HG03558 (cell line): ENCODE data around the gene POLR1D.
"Not testable (repeated sequence)": the region's sequence is repeated elsewhere in the genome, so short reads cannot be mapped to it uniquely, and the experiment has no call there.

Experiments
- ATAC-seq: cut with Tn5 transposase; IDR thresholded peaks from one replicate; pipeline ENCODE4 v1.9.1; 2021; ENCODE audit warnings: moderate number of reproducible peaks; ENCODE audit not compliant: unreplicated experiment; ENCODE audit errors: extremely low read depth

The POLR1D gene

GRCh38 chr13:27613628-27614027 is 8.1 kb upstream of the POLR1D start:
- ATAC-seq: no peak

- ATAC-seq: no peak
Observed at GRCh38 chr13:27617881-27618321, 3.8 kb upstream of the POLR1D start.

- no peak for ATAC-seq
Observed at GRCh38 chr13:27619093-27619727, 2.5 kb upstream of the POLR1D start.

GRCh38 chr13:27619728-27620376 is 1.8 kb upstream of the POLR1D start:
- ATAC-seq: peak; percentile 25

GRCh38 chr13:27620377-27621115 is 1.1 kb upstream of the POLR1D start, which contains the start of gene LNX2:
TSS of gene LNX2 (minus strand) at chr13:27620529. CDS start at chr13:27581703, 38,826 bp downstream.
- peak; percentile 82 for ATAC-seq

- no peak for ATAC-seq
Observed at GRCh38 chr13:27621116-27621365, 651 bp upstream of the POLR1D start.

- no peak for ATAC-seq
Observed at GRCh38 chr13:27622102-27622820, 569 bp downstream of the POLR1D start.

- ATAC-seq: no peak
Observed at GRCh38 chr13:27622881-27623280, 1.2 kb downstream of the POLR1D start.

- no peak for ATAC-seq
Observed at GRCh38 chr13:27624071-27624470, 2.4 kb downstream of the POLR1D start.

GRCh38 chr13:27625839-27626238 is 4.1 kb downstream of the POLR1D start:
- no peak for ATAC-seq

GRCh38 chr13:27627380-27627779 is 5.7 kb downstream of the POLR1D start:
- ATAC-seq: no peak

GRCh38 chr13:27628081-27628480 is 6.4 kb downstream of the POLR1D start:
- ATAC-seq: no peak

GRCh38 chr13:27628766-27629165 is 7.1 kb downstream of the POLR1D start:
- not testable (repeated sequence) for ATAC-seq

GRCh38 chr13:27631156-27631555 is 9.5 kb downstream of the POLR1D start:
- ATAC-seq: no peak

GRCh38 chr13:27631665-27632064 is 10.0 kb downstream of the POLR1D start:
- ATAC-seq: no peak

GRCh38 chr13:27632214-27632613 is 10.5 kb downstream of the POLR1D start:
- no peak for ATAC-seq

- no peak for ATAC-seq
Observed at GRCh38 chr13:27632648-27633047, 11.0 kb downstream of the POLR1D start.

GRCh38 chr13:27634231-27634630 is 12.5 kb downstream of the POLR1D start:
- ATAC-seq: no peak

- ATAC-seq: no peak
Observed at GRCh38 chr13:27634791-27635190, 13.1 kb downstream of the POLR1D start.

GRCh38 chr13:27635266-27635665 is 13.6 kb downstream of the POLR1D start:
- no peak for ATAC-seq
